Natural killer cell (primary cell): Measurements from ENCODE around the gene ULK4. TPM values are rescaled to one million over a fixed set of nuclear protein-coding genes. Genes with fewer than 3 reads are reported as not detected.
"Not testable (repeated sequence)": the region's sequence is repeated elsewhere in the genome, so short reads cannot be mapped to it uniquely, and the experiment has no call there.

Source experiments
- ATAC-seq, 3 donors: fragments of 150-1000 bp in 2 of 3; fragments of 200-7000 bp in 1 of 3; cut with Tn5 transposase; 1 replicate in 1 of 3; 2 replicates in 2 of 3; pipeline ENCODE4 v1.10.0; 2021; ENCODE audit warnings: mild to moderate bottlenecking in 2 of 3, moderate library complexity in 2 of 3
- DNase-seq, 2 donors: peaks; one replicate each; pipeline versions ENCODE4 v3.0.0 to v3.0.0-alpha.2; 2013 to 2021; ENCODE audit warnings: mixed read lengths in 1 of 2
- H3K27ac ChIP-seq: one replicate; pipeline ENCODE4 v1.5.1; 2013; ENCODE audit warnings: mild to moderate bottlenecking, low read length
- H3K27me3 ChIP-seq: one replicate; pipeline ENCODE4 v1.6.1; 2013; ENCODE audit warnings: low read length; ENCODE audit not compliant: control insufficient read depth, insufficient read depth
- H3K36me3 ChIP-seq: one replicate; pipeline ENCODE4 v1.6.1; 2013; ENCODE audit warnings: low read length; ENCODE audit not compliant: control insufficient read depth, insufficient read depth
- H3K4me1 ChIP-seq: one replicate; pipeline ENCODE4 v1.6.1; 2013; ENCODE audit warnings: low read length; ENCODE audit not compliant: control insufficient read depth, insufficient read depth
- H3K4me3 ChIP-seq: one replicate; pipeline ENCODE4 v1.5.1; 2013; ENCODE audit warnings: low read length
- H3K9me3 ChIP-seq: one replicate; pipeline ENCODE4 v1.6.1; 2013; ENCODE audit warnings: low read length; ENCODE audit not compliant: control insufficient read depth, insufficient read depth
- H3K27ac Mint-ChIP-seq, 2 donors: one replicate each; pipeline ENCODE4 v1.8.0; 2022; ENCODE audit warnings: mild to moderate bottlenecking in 2 of 2, mixed read lengths in 2 of 2, moderate library complexity in 1 of 2
- H3K27me3 Mint-ChIP-seq, 2 donors: one replicate each; pipeline ENCODE4 v1.8.0; 2022; ENCODE audit warnings: low read depth in 2 of 2, mixed read lengths in 2 of 2
- H3K36me3 Mint-ChIP-seq: one replicate; pipeline ENCODE4 v1.8.0; 2022; ENCODE audit warnings: mixed read lengths
- H3K4me1 Mint-ChIP-seq, 2 donors: one replicate each; pipeline ENCODE4 v1.8.0; 2022; ENCODE audit warnings: mixed read lengths in 2 of 2
- H3K4me3 Mint-ChIP-seq: one replicate; pipeline ENCODE4 v1.8.0; 2022; ENCODE audit warnings: mild to moderate bottlenecking, moderate library complexity, mixed read lengths
- H3K9me3 Mint-ChIP-seq, 2 donors: one replicate each; pipeline ENCODE4 v1.8.0; 2022; ENCODE audit warnings: mixed read lengths in 2 of 2
- CTCF ChIP-seq: fragments of 200-600 bp; IDR thresholded peaks from one replicate; pipeline ENCODE4 v1.8.0; 2022; ENCODE audit warnings: antibody characterized with exemption
- WGBS: methylation state at CpG from one replicate; pipeline ENCODE4 v1.1.7; 2013; ENCODE audit warnings: missing lambda C conversion rate; ENCODE audit not compliant: insufficient coverage; 5-methylcytosine and 5-hydroxymethylcytosine counted together
- intact Hi-C: fragments of 100-400 bp; cut with micrococcal nuclease; formaldehyde crosslinking; loops from one replicate; pipeline ENCODE4 v1.14.2; 2022
- total RNA-seq, 4 donors: library from RNA; stranded (reverse); fragments of 120-200 nt in 1 of 4; gene quantifications; one replicate each; pipeline versions ENCODE4 v1.2.3 to v1.2.4, GENCODE V29; 2013 to 2022

The ULK4 gene
- total RNA-seq, 3 donors from 2014 or later (not counting 1 experiment from before 2014, with no cell fraction given) = 19.2 to 25.7 (median 21.2) TPM

GRCh38 chr3:41565003-41565402 lies 396.9 kb downstream of the ULK4 start:
- WGBS = 92% methylated on average over 4 of the region's 5 CpGs
- Histone ChIP-seq H3K27me3 (no peaks in the 10 kb centered on the region), H3K4me3 (no peak overlapping the region), H3K9me3 (no peaks in the 10 kb centered on the region), H3K27ac (no peak overlapping the region), H3K4me1 (no peaks in the 10 kb centered on the region), H3K36me3 (no peaks in the 10 kb centered on the region)
- Mint-ChIP-seq H3K36me3 (peaks cover 6% of the 10 kb centered on the region), H3K4me1 (no peaks in the 10 kb centered on the region), H3K9me3 (peaks cover 2 to 4% of the 10 kb centered on the region in 2 donors), H3K4me3 (no peak overlapping the region), H3K27ac (no peak overlapping the region), H3K27me3 (peaks cover 0 to 2% of the 10 kb centered on the region in 2 donors)
- TF ChIP-seq CTCF = no peak
- no peak for ATAC-seq
- no peak for DNase-seq
- intact Hi-C loops = no loop called here

GRCh38 chr3:41556245-41556644 lies 405.7 kb downstream of the ULK4 start:
- H3K9me3 ChIP-seq, H3K4me3 ChIP-seq, H3K27me3 ChIP-seq, intact Hi-C loops, H3K4me1 ChIP-seq, ATAC-seq, H3K4me1 Mint-ChIP-seq, DNase-seq, H3K27ac ChIP-seq, H3K36me3 Mint-ChIP-seq, H3K36me3 ChIP-seq, H3K4me3 Mint-ChIP-seq, H3K27me3 Mint-ChIP-seq, H3K9me3 Mint-ChIP-seq, H3K27ac Mint-ChIP-seq: not testable (repeated sequence)
- WGBS = 77% methylated on average over 2 of the region's 5 CpGs

- Mint-ChIP-seq H3K36me3 (no peaks in the 10 kb centered on the region), H3K27ac (no peak overlapping the region), H3K9me3 (no peaks in the 10 kb centered on the region), H3K4me3 (no peak overlapping the region), H3K27me3 (no peaks in the 10 kb centered on the region), H3K4me1 (no peaks in the 10 kb centered on the region)
- Histone ChIP-seq H3K9me3 (no peaks in the 10 kb centered on the region), H3K4me1 (no peaks in the 10 kb centered on the region), H3K27ac (no peak overlapping the region), H3K36me3 (no peaks in the 10 kb centered on the region), H3K27me3 (no peaks in the 10 kb centered on the region), H3K4me3 (no peak overlapping the region)
- DNase-seq (no peak), ATAC-seq (no peak)
- WGBS = 100% methylated on average over 1 of the region's 3 CpGs
- intact Hi-C loops = no loop called here
- TF ChIP-seq CTCF = no peak
Observed at GRCh38 chr3:41532976-41533375, 428.9 kb downstream of the ULK4 start.

DNA sequence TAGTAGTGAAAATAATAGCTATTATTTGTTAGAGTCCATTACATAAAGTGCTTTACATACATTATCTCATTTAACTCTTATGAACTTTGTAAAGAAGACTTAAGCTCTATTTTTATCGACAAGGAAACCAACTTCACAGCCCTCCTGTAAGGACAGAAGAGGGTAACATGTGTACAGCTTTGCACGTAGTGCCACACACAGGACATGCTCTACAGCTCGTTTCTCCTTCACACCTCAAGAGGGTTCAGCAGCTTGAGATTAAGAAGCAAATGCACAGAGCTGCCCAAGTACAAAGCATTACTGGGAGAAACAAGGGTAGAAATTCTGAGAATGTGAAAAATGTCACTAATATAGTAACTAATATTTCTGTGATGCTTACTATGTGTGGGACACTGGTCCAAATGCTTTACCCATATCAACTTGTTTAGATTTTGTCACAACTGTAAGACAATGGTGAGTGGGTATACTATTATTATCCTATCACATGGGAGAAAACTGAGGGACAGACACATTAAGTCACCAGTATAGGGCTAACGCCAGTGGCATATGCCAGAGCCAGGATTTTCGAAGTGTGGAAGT lies 434.8 kb downstream of the ULK4 start:
- H3K36me3 ChIP-seq = no peaks in the 10 kb centered on the region
- no peak overlapping the region for H3K4me3 ChIP-seq
- 82% methylated on average over 5 of the region's 5 CpGs for WGBS
- H3K27ac ChIP-seq = no peak overlapping the region
- DNase-seq (no peak), ATAC-seq (no peak)
- Mint-ChIP-seq H3K9me3 (no peaks in the 10 kb centered on the region), H3K27ac (no peak overlapping the region), H3K36me3 (no peaks in the 10 kb centered on the region), H3K27me3 (no peaks in the 10 kb centered on the region), H3K4me3 (no peak overlapping the region), H3K4me1 (no peaks in the 10 kb centered on the region)
- H3K27me3 ChIP-seq = no peaks in the 10 kb centered on the region
- no peaks in the 10 kb centered on the region for H3K9me3 ChIP-seq
- no peaks in the 10 kb centered on the region for H3K4me1 ChIP-seq
- TF ChIP-seq CTCF = no peak
- intact Hi-C loops = no loop called here
